NCI-H187 (cell line): ENCODE results near the gene CTNNA2.

Experiments
- DNase-seq, 2 experiments: peaks; one replicate each; lab custom pipeline; 2025; lab: John Stamatoyannopoulos, UW

CTNNA2 gene

GRCh38 chr2:79713131-79713785 lies 200.4 kb downstream of the CTNNA2 start:
- DNase-seq, result no peak

- no peak for DNase-seq
Observed at GRCh38 chr2:79714283-79714682, 201.4 kb downstream of the CTNNA2 start.

- DNase-seq, result no peak
Observed at GRCh38 chr2:79715338-79715737, 202.5 kb downstream of the CTNNA2 start.

- DNase-seq, result no peak
Observed at GRCh38 chr2:79716266-79716665, 203.4 kb downstream of the CTNNA2 start.

- no peak for DNase-seq
Observed at GRCh38 chr2:79717364-79718007, 204.6 kb downstream of the CTNNA2 start.

- no peak for DNase-seq
Observed at GRCh38 chr2:79721061-79721460, 208.2 kb downstream of the CTNNA2 start.

- no peak for DNase-seq
Observed at GRCh38 chr2:79721966-79722365, 209.1 kb downstream of the CTNNA2 start.

- DNase-seq, result no peak
Observed at GRCh38 chr2:79723830-79724229, 211.0 kb downstream of the CTNNA2 start.

GRCh38 chr2:79729532-79729931 lies 216.7 kb downstream of the CTNNA2 start:
- no peak for DNase-seq

- DNase-seq, result no peak
Observed at GRCh38 chr2:79734518-79734917, 221.7 kb downstream of the CTNNA2 start.

GRCh38 chr2:79740879-79741443 lies 228.1 kb downstream of the CTNNA2 start:
- no peak for DNase-seq

GRCh38 chr2:79750321-79750720 lies 237.5 kb downstream of the CTNNA2 start:
- DNase-seq, result no peak

- DNase-seq, result no peak
Observed at GRCh38 chr2:79757526-79757925, 244.7 kb downstream of the CTNNA2 start.

- no peak for DNase-seq
Observed at GRCh38 chr2:79758042-79758441, 245.2 kb downstream of the CTNNA2 start.

GRCh38 chr2:79758749-79759282 lies 246.0 kb downstream of the CTNNA2 start:
- DNase-seq, result no peak

- no peak for DNase-seq
Observed at GRCh38 chr2:79770926-79771325, 258.1 kb downstream of the CTNNA2 start.

- no peak for DNase-seq
Observed at GRCh38 chr2:79771493-79771892, 258.6 kb downstream of the CTNNA2 start.

- no peak for DNase-seq
Observed at GRCh38 chr2:79774016-79774415, 261.2 kb downstream of the CTNNA2 start.

- DNase-seq, result no peak
Observed at GRCh38 chr2:79776461-79776860, 263.6 kb downstream of the CTNNA2 start.

- no peak for DNase-seq
Observed at GRCh38 chr2:79780781-79781180, 267.9 kb downstream of the CTNNA2 start.

- DNase-seq, result no peak
Observed at GRCh38 chr2:79782576-79783452, 270.0 kb downstream of the CTNNA2 start.

GRCh38 chr2:79788952-79789651 lies 276.3 kb downstream of the CTNNA2 start:
- no peak for DNase-seq
